Urinary bladder (tissue), 4 donors: ENCODE data around the gene COMMD7. TPM values are rescaled to one million over a fixed set of nuclear protein-coding genes. Genes with fewer than 3 reads are reported as not detected.

Experiments
- DNase-seq: peaks from one replicate; pipeline ENCODE4 v3.0.0-alpha.2; 2015; ENCODE audit errors: extremely low spot score
- H3K27ac ChIP-seq: one replicate; pipeline ENCODE4 v1.5.1; 2013; ENCODE audit warnings: low read depth, mild to moderate bottlenecking, moderate library complexity
- H3K36me3 ChIP-seq: one replicate; pipeline ENCODE4 v1.6.1; 2013; ENCODE audit warnings: mild to moderate bottlenecking, moderate library complexity; ENCODE audit not compliant: insufficient read depth
- H3K4me1 ChIP-seq: one replicate; pipeline ENCODE4 v1.6.1; 2013; ENCODE audit warnings: mild to moderate bottlenecking, moderate library complexity; ENCODE audit not compliant: insufficient read depth
- H3K4me3 ChIP-seq: one replicate; pipeline ENCODE4 v1.5.1; 2013; ENCODE audit warnings: low read depth, low read length
- WGBS: extraction: QIAGEN DNeasy Blood & Tissue Kit; methylation state at CpG from one replicate; pipeline ENCODE4 v1.1.7; 2013; 5-methylcytosine and 5-hydroxymethylcytosine counted together
- polyA plus RNA-seq: library from polyadenylated mRNA; stranded (reverse); fragments of 200-250 nt; gene quantifications from one replicate; pipeline ENCODE4 v1.2.3, GENCODE V29; 2013
- total RNA-seq: library from RNA; depleted of rRNA; stranded (reverse); fragments of >200 nt; gene quantifications from one replicate; pipeline ENCODE4 v1.2.3, GENCODE V29; 2014
- donor health status: healthy with polysubstance abuse.
- donor health status: healthy.

The COMMD7 gene
- total and polyA plus RNA-seq, 2 donors = 11.9 to 49.6 TPM

DNA sequence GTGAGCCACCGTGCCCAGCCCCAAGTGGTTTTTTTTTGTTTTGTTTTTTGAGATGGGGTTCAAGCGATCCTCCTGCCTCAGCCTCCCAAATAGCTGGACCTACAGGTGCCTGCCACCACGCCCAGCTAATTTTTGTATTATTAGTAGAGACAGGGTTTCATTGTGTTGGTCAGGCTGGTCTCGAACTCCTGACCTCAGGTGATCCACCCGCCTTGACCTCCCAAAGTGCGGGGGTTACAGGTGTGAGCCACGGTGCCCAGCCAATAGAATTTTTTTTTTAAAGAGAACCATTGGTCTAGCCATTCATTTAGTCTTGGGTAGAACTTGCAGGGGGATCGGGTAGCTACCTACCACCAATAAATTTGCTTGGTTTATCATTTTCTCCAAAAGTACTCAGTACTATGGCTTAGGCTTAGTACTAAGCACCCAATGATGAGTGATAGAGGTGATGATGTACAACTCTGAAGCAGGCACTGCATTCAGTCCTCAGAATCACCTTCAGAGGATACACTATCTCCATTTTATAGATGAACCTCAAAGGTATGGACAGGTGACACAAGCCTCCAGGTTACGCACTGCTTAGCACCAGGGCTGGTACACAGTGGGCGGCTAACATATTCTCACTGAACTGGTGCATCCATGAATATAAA, 56.6 kb downstream of the COMMD7 start:
- H3K4me3 ChIP-seq = no peak overlapping the region
- no peaks in the 10 kb centered on the region for H3K4me1 ChIP-seq
- H3K27ac ChIP-seq = no peak overlapping the region
- H3K36me3 ChIP-seq = no peaks in the 10 kb centered on the region
- 98% methylated on average over 10 of the region's 10 CpGs for WGBS
- no peak for DNase-seq

DNA sequence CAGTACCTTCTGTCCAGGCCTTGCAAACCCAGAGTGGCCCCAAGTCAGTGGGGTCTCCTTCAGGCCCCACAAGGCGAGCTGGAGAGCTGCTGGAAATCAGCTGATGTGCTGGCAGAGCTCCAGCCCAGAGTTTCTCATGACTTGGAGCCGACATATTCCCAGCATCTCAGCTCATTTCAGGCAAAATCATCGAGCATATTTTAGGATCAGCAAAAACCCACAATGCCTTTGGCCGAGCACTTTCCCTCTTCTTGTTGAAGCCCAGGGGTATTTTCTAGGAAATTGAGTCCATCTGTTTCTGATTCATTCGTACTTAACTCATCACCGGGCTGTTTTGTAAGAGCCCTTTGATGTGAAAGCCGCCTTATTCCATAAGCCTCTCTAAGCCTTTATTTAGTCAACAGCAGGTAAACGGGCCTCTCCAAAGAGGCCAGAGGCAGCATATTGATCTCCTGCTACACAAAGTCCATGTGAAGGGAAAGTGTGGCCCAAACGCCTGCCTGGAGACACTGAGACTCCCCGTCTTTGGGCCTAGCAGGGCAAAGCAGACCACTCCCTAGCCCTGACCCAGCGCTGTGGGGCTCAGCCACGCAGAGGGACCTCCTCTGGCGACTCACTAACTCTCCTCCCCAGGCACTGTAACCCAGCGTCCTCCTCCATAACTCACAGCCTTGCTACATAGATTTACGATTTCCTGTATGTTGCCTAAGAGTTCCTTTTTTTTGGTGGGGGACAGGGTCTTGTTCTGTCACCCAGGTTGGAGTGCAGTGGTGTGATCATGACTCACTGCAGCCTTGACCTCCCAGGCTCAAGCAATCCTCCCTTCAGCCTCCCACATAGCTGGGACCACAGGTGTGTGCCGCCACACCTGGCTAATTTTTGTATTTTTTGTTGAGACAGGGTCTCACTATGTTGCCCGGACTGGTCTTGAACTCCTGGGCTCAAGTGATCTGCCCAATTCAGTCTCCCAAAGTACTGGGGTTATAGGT, 57.4 kb downstream of the COMMD7 start:
- no peaks in the 10 kb centered on the region for H3K36me3 ChIP-seq
- DNase-seq = no peak
- WGBS = 38% methylated on average over 17 of the region's 17 CpGs
- H3K27ac ChIP-seq = no peak overlapping the region
- H3K4me3 ChIP-seq = no peak overlapping the region
- no peaks in the 10 kb centered on the region for H3K4me1 ChIP-seq

DNA sequence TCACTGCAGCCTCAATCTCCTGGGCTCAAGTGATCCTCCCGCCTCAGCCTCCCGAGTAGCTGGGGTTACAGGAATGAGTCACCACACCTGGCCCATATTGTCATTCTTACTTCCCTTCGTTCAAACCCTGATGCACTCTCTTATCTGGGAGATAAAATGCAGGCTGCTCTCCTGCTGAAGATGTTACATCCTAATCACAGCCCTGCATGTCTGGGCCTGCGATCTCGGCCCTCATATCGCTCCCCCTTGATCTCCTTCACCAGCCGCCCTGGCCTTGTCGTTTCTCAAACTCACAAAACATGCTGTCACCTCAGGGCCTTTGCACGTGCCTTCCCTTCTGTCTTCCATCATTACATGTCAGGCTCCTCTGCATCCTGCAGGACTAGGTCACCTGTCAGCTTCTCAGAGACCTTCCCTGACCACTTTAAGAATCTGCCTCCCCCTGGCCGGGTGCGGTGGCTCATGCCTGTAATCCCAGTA, 60.7 kb downstream of the COMMD7 start:
- Histone ChIP-seq H3K36me3 (no peaks in the 10 kb centered on the region), H3K27ac (no peak overlapping the region), H3K4me1 (no peaks in the 10 kb centered on the region), H3K4me3 (no peak overlapping the region)
- no peak for DNase-seq
- WGBS = 82% methylated on average over 11 of the region's 11 CpGs

DNA sequence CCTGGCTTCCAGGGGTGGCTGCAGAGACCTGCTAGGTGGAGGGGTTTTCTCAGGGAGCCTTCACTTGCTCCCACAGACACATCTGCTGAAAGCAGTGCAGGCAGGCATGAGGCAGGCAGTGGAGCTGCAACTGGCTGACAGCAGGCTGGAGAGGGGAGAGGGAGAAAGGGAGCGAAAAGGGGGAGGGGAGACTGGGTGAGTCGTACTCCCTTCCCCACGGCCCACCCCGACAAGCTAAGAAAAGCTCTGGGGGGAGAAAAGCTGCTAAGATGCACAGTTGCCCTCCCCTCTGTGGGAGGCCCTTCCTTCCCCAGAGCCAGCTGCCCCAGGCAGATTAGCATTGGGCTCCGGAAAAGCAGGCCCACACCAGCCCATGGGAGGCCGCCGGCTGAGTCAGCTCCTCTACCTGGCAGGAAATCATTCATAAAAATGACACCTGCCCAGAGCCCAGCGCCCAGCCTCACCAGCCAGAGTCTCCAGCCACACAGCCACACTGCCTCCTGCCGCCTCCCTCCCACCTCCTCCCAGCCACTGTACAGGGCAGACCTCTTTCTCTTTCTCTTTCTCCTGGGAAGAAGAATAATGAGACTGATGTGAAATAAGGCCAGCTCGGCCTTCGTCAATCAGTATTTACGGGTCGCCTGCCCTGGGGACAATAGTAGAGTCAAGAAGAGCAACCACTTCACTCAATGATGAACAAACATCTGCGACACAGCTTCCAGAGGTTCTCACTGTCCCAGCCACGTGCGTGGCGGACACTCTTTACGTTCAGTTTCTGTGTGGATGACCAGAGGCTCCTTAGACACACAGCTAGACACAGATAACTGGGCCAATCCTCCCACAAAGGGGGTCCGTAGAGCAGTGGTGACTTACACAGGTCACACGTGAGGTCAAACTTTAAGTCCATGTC, 61.8 kb downstream of the COMMD7 start:
- H3K4me3 ChIP-seq = no peak overlapping the region
- no peak for DNase-seq
- no peaks in the 10 kb centered on the region for H3K36me3 ChIP-seq
- WGBS = 56% methylated on average over 20 of the region's 20 CpGs
- H3K4me1 ChIP-seq = no peaks in the 10 kb centered on the region
- H3K27ac ChIP-seq = no peak overlapping the region

DNA sequence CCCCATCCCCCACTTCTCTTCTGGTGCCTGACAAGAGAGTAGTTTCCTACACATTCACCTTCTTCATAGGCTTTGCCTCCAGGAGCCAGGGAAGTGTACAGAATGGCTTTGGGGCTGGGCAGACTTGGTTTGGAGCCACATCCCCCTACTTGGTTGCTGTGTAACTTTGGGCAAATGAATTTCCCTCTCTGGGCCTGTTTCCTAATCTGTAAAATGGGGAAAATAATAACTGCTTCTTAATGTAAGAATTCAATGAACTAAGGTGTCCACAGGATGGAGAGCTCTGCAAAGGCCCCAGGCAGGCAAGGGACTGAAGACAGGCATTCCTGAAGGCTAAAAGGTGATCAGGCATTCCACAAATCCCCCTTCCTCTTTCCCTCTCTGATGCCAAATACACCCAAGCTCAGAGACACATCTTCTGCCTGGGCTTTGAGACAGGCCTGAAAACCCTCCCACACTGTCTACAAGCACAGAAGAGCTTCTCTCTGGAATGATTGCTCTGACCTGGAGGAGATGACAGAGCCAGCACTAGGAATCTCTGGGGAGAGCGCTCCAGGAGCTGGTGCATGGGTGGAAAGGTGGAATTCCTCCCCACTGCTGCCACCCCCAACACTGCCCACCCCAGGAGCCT, 62.6 kb downstream of the COMMD7 start:
- 90% methylated on average over 1 of the region's 1 CpG for WGBS
- H3K4me3 ChIP-seq = no peak overlapping the region
- H3K4me1 ChIP-seq = no peaks in the 10 kb centered on the region
- H3K27ac ChIP-seq = no peak overlapping the region
- no peak for DNase-seq
- no peaks in the 10 kb centered on the region for H3K36me3 ChIP-seq

DNA sequence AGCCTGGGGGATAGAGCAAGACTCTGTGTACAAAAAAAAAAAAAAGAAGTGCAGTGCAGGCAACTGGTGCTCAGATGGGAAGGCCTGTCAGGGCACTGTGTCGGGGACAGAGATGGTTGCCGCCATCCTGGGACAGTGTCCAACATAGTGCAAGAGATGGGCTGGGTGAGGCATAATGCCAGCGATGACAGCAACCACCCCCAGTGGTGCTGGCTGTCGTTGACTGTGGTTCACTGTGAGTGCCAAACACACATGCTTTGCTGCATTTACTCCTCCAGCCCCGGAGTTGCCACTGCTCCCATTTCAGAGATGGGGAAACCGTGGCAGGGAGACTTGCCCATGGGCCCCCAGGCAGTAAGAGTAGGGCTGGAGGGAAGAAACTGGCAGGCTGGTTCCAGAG, 64.3 kb downstream of the COMMD7 start:
- Histone ChIP-seq H3K36me3 (no peaks in the 10 kb centered on the region), H3K4me3 (no peak overlapping the region), H3K4me1 (no peaks in the 10 kb centered on the region), H3K27ac (no peak overlapping the region)
- 58% methylated on average over 6 of the region's 6 CpGs for WGBS
- no peak for DNase-seq

DNA sequence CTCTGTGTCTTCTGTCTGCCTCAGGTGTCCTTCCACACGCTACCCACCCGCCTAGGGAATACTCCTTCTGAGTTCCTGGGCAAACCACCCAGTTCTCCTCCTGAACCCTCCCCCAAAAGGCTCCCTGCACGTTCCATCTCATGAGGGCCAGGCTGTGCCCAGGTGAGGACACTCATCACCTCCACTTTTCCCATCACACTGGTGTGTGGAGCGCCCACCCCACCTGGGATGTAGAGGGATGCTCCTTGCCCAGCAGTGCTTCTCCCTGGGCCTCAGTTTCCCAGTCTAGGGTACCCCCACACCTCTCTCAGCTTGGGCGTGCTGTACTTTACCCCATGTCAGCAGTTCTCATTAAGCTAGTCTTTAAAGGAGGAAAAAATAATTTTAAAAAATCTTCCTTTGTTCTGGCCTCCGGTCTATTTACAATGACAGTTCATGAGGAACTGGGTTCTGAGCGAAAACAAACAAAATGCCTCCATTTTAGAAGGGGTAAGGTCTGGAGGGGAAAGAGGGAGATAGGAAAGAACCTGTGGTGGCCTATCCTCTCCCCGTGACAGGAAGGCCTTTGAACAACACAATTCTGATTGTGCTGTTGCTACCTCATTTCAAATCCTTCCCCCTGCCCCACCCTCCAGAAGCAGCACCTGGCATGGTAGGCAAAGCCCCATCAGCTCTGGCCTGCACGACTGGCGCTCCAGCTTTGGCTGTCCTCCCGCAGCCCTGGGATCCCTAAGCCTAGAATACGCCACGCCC, 67.9 kb downstream of the COMMD7 start:
- Histone ChIP-seq H3K36me3 (no peaks in the 10 kb centered on the region), H3K27ac (no peak overlapping the region), H3K4me3 (no peak overlapping the region), H3K4me1 (no peaks in the 10 kb centered on the region)
- DNase-seq = no peak
- WGBS = 83% methylated on average over 13 of the region's 13 CpGs

DNA sequence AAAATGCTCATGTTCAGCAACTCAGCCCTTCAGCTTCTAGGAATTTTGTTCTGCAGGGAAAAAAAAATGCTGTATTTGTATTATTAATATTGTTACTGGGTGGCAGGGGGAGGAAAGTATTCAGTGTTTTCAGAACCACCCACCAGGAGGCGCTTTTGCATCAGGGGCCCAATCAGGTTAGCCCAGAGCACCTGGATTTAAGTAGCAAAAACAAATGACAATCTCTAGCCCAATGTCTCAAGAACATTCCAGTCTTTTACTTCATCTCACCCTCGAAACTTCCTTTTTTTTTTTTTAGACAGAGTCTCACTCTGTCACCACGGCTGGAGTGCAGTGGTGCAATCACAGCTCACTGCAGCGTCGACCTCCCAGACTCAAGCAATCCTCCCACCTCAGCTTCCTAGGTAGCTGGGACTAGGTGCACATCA, 68.9 kb downstream of the COMMD7 start:
- Histone ChIP-seq H3K36me3 (no peaks in the 10 kb centered on the region), H3K4me3 (no peak overlapping the region), H3K27ac (no peak overlapping the region), H3K4me1 (no peaks in the 10 kb centered on the region)
- WGBS = 63% methylated on average over 5 of the region's 5 CpGs
- DNase-seq = no peak

DNA sequence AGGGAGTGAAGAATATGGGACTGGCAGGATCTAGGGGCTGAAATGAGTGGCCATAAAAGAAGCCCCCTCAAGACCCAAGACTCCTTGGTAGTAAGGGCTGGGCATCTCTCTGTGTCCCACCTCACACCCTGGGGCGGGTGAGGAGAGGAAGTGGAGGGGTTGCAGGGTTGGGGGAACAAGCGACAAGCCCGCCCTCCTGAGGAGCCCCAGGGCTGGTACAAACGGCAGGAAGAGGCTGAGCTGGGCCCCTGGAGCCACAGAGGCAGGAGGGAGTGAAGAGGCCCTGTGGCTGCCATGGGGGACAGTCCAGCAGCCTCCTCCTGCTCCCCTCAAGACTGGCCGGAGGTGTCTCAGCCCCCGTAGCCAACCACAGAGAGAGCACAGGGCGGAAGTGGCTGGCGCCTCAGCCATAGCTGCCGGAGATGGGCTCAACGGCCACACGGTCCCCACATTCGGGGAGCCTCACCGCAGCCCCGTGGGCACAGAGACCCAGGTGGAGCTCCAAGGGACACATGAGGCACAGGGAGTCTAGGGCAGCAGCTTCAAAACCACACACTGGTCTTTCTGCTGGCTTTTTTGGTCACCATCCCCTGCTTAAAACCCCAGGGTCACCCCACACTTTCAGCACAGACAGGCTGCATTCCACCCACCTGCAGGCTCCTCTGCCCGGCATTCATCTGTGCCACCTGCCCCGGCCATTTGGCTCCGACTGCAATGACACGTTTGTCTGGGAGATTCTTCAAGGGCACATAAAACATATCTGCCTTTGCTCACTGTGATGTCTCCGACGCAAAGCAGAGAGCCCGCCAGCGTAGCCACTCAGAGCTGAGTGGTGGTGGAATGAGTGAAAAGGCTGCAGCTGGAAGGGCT, 70.0 kb downstream of the COMMD7 start:
- no peaks in the 10 kb centered on the region for H3K36me3 ChIP-seq
- H3K4me3 ChIP-seq = no peak overlapping the region
- H3K4me1 ChIP-seq = no peaks in the 10 kb centered on the region
- DNase-seq = no peak
- 64% methylated on average over 22 of the region's 22 CpGs for WGBS
- no peak overlapping the region for H3K27ac ChIP-seq

DNA sequence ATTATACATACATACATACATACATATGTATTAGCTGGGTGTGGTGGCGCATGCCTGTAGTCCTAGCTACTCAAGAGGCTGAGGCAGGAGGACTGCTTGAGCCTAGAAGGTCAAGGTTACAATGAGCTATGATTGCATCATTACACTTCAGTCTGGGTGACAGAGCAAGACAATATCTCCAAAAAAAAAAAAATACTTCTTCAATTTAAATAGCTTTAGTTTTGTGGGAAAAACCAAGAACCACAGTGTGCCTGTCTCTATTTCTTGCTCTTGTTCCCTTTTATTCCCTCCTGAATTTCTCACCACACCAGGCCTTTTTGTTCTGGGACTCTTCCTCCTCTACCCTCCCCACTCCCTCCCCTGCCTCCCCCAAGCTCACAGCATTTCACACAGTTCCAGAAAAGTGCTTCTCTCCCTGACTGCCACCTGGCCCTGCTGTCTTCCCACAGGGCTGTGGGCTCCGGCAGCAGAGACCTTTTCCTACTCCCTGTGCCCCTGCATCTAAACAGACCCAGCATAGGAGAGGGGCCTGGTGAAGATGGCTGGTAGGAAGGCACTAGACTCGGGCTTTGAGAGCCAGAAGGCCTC, 70.8 kb downstream of the COMMD7 start:
- DNase-seq = no peak
- H3K36me3 ChIP-seq = no peaks in the 10 kb centered on the region
- WGBS = 76% methylated on average over 3 of the region's 3 CpGs
- no peaks in the 10 kb centered on the region for H3K4me1 ChIP-seq
- H3K27ac ChIP-seq = no peak overlapping the region
- no peak overlapping the region for H3K4me3 ChIP-seq

DNA sequence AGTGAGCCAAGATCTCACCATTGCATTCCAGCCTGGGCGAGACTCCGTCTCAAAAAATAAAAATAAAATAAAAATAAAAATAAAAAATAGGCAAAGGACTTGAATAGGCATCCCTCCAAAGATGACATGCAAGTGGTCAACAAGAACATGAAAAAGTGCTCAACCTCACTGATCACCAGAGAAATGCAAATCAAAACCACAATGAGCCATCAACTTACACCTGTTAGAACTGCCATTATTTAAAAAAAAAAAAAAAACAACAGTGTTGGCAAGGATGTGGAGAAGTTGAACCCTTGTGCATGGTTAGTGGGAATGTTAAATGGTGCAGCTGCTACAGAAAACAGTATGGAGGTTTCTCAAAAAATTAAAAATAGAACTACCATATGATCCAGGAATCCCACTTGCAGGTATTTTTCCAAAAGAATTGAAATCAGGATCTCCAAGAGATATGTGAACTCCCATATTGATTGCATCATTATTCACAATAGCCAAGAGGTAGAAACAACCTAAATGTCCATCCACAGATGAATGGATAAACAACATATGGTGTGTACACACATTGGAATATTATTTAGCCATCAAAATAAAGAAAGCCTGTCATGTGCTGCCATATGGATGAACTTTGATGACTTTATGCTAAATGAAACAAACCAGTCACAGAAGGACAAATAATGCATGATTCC, 72.4 kb downstream of the COMMD7 start:
- no peaks in the 10 kb centered on the region for H3K36me3 ChIP-seq
- H3K4me3 ChIP-seq = no peak overlapping the region
- H3K4me1 ChIP-seq = no peaks in the 10 kb centered on the region
- no peak for DNase-seq
- no peak overlapping the region for H3K27ac ChIP-seq
- 95% methylated on average over 2 of the region's 2 CpGs for WGBS
